Left cardiac atrium (tissue), 2 donors: ENCODE measurements around the gene WDR41. TPM values are rescaled to one million over a fixed set of nuclear protein-coding genes. Genes with fewer than 3 reads are reported as not detected.

ENCODE experiments used
- total RNA-seq, 2 donors: library from RNA; stranded (reverse); fragmentation: NEBNext Ultra II Directional; extraction: Animal tissue kit (Norgen Biotek cat#: 25700); gene quantifications; one replicate each; pipeline ENCODE4 v1.2.1, GENCODE V29; 2021
- donor health status: DM: no; HTN: yes; CAD: no; lungs with severe emphysema.
- donor health status: DM: yes; HTN: yes; CAD: no.

The WDR41 gene
- total RNA-seq, 2 donors from 2014 or later, result 30.2 to 40.3 TPM

Other genes with a start within 250 kb of the WDR41 start
- gene OTP, start 146.4 kb upstream of the WDR41 start, total RNA-seq, result not detected